ENCODE results near the gene TADA2B.

TADA2B gene

GRCh38 chr4:7043284-7044136 lies at the start of gene TADA2B:
TADA2B (plus strand) TSS chr4:7043372; CDS start chr4:7043580, 208 bp downstream.
- no peak for DNase-seq (ENCODE audit: low read depth)

- DNase-seq (ENCODE audit: low read depth) = no peak
Observed at GRCh38 chr4:6996481-6996880, 46.7 kb upstream of the TADA2B start.

- DNase-seq (ENCODE audit: low read depth) = no peak
Observed at GRCh38 chr4:6999172-7000086, 43.7 kb upstream of the TADA2B start.

GRCh38 chr4:7000421-7001176 lies 42.6 kb upstream of the TADA2B start:
- DNase-seq (ENCODE audit: low read depth) = no peak

GRCh38 chr4:7001271-7001670 lies 41.9 kb upstream of the TADA2B start:
- DNase-seq (ENCODE audit: low read depth) = no peak

GRCh38 chr4:7002336-7002735 lies 40.8 kb upstream of the TADA2B start:
- DNase-seq (ENCODE audit: low read depth) = no peak

- DNase-seq (ENCODE audit: low read depth) = no peak
Observed at GRCh38 chr4:7003176-7003878, 39.8 kb upstream of the TADA2B start.

GRCh38 chr4:7003879-7004240 lies 39.3 kb upstream of the TADA2B start:
- DNase-seq (ENCODE audit: low read depth) = no peak

- DNase-seq (ENCODE audit: low read depth) = no peak
Observed at GRCh38 chr4:7004331-7004730, 38.8 kb upstream of the TADA2B start.

- no peak for DNase-seq (ENCODE audit: low read depth)
Observed at GRCh38 chr4:7005571-7005970, 37.6 kb upstream of the TADA2B start.

- peak; percentile 34 for DNase-seq (ENCODE audit: low read depth)
Observed at GRCh38 chr4:7006411-7006810, 36.8 kb upstream of the TADA2B start.

- DNase-seq (ENCODE audit: low read depth) = no peak
Observed at GRCh38 chr4:7007142-7007907, 35.8 kb upstream of the TADA2B start.

GRCh38 chr4:7007944-7008343 lies 35.2 kb upstream of the TADA2B start:
- no peak for DNase-seq (ENCODE audit: low read depth)

GRCh38 chr4:7009564-7009963 lies 33.6 kb upstream of the TADA2B start:
- DNase-seq (ENCODE audit: low read depth) = no peak

- DNase-seq (ENCODE audit: low read depth) = no peak
Observed at GRCh38 chr4:7013175-7013574, 30.0 kb upstream of the TADA2B start.

GRCh38 chr4:7014815-7015214 lies 28.4 kb upstream of the TADA2B start:
- no peak for DNase-seq (ENCODE audit: low read depth)

GRCh38 chr4:7015383-7016035 lies 27.7 kb upstream of the TADA2B start:
- no peak for DNase-seq (ENCODE audit: low read depth)

GRCh38 chr4:7016086-7016485 lies 27.1 kb upstream of the TADA2B start:
- no peak for DNase-seq (ENCODE audit: low read depth)

- no peak for DNase-seq (ENCODE audit: low read depth)
Observed at GRCh38 chr4:7016512-7016911, 26.7 kb upstream of the TADA2B start.

- no peak for DNase-seq (ENCODE audit: low read depth)
Observed at GRCh38 chr4:7017446-7018048, 25.6 kb upstream of the TADA2B start.

Data from GM04504 (cell line).